Neural progenitor cell (in vitro differentiated cells): ENCODE data around the gene NF1.

Experiments
- EZH2phosphoT487 ChIP-seq: fragments of 200-600 bp; sonication (generic); IDR thresholded peaks from 2 replicates; pipeline ENCODE4 v1.6.1; 2017; ENCODE audit warnings: antibody characterized with exemption
- TF ChIP-seq, protein P1 (sequence below): fragments of 200-600 bp; sonication (generic); IDR thresholded peaks from 2 replicates; pipeline ENCODE4 v1.5.1; 2017; ENCODE audit warnings: antibody characterized with exemption, mild to moderate bottlenecking

DNA sequence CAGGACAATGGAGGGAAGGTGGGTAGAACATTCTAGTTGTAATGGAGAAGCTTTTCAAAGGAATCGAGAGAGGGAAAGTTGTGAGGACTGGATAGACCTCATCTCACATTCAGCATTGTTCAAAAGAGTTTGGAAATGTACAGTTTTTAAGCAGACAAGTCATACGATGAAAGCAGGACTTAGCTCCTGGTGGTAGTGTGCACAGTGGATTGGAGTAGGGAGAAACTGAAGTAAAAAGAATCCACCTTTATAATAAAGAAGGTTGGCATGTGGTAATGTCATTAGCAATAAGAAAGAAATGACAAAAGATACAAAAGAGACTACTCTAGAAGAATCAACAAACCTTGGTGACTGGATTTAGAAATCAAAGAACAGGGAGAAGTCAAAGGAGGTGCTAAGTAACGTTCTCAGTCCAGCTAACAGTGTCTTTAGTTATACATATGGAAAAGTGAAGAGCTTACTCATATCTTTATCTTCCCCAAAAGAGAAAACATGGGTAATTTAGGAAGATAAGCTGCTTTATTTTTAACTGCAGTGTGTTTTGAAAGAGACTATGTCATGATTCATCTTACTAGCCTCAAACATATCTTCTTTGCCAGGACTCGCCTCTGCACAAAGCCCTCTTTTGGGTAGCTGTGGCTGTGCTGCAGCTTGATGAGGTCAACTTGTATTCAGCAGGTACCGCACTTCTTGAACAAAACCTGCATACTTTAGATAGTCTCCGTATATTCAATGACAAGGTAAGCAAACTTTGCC lies 245.3 kb downstream of the NF1 start:
- TF ChIP-seq, protein P1, sequence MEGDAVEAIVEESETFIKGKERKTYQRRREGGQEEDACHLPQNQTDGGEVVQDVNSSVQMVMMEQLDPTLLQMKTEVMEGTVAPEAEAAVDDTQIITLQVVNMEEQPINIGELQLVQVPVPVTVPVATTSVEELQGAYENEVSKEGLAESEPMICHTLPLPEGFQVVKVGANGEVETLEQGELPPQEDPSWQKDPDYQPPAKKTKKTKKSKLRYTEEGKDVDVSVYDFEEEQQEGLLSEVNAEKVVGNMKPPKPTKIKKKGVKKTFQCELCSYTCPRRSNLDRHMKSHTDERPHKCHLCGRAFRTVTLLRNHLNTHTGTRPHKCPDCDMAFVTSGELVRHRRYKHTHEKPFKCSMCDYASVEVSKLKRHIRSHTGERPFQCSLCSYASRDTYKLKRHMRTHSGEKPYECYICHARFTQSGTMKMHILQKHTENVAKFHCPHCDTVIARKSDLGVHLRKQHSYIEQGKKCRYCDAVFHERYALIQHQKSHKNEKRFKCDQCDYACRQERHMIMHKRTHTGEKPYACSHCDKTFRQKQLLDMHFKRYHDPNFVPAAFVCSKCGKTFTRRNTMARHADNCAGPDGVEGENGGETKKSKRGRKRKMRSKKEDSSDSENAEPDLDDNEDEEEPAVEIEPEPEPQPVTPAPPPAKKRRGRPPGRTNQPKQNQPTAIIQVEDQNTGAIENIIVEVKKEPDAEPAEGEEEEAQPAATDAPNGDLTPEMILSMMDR, result no peak
- no peak for TF ChIP-seq EZH2phosphoT487
